Measurements from ENCODE around the gene LPAR4.
A peak's percentile ranks its signal among the peaks of the same experiment; 100 is the strongest.

The LPAR4 gene

DNA sequence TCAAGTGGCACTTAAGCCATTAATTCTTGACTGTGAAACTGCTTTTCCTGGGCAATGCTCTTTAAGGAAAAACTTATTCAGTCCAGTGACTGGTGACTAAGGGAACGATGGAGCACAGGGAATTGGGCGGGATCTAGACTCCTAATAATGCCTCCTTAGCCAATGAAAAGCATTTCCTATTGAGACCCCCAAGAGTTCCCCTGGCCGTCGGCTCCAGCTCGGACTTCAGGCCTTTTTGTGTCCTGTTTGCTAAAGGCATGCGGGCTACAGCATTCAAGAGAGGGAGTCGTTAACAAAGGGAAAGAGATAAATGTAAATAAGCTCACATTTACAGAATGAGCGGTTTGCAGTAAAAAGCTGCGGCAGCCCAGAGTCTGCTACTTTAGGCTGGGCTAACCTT lies at the start of gene LPAR4:
Gene LPAR4 (plus strand): TSS at position 232 of the 400 bp plus-strand sequence. CDS start 7,150 bp downstream, outside the sequence.
- Mint-ChIP-seq H3K4me3 (no peak within 1 kb of the TSS), H3K27ac (ENCODE audit: low read depth) (no peak within 1 kb of the TSS), H3K4me1 (no peaks in the 10 kb centered on the region), H3K36me3 (ENCODE audit: insufficient read depth) (no peaks in the 10 kb centered on the region), H3K9me3 (no peaks in the 10 kb centered on the region), H3K27me3 (no peaks in the 10 kb centered on the region)
- DNase-seq (ENCODE audit: low spot score in 2 of 2) = no peak
- no peak for ATAC-seq (replicated peaks; ENCODE audit: extremely low read depth, poor library complexity, severe bottlenecking)

DNA sequence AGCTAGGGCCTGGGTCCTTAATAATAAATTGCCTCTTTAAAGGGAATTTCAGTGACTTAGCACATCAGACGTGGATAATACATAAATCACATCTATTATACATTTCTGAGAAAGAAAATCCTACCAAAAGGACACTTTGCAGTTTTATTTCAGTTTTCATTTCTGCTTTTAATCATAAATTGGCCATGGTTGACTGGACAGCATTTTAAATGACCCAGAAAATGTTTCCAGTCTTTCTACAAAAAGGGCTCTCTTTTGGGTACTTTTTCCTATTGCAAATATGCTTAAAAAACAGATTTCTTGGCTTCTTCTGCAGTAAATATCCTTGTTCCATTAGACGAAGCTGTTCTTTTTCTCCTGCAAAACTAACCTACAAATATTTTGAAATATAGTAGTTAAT lies 41.4 kb upstream of the LPAR4 start:
- no peak overlapping the region for H3K27ac Mint-ChIP-seq (ENCODE audit: low read depth)
- H3K9me3 Mint-ChIP-seq = no peaks in the 10 kb centered on the region
- no peaks in the 10 kb centered on the region for H3K27me3 Mint-ChIP-seq
- no peaks in the 10 kb centered on the region for H3K36me3 Mint-ChIP-seq (ENCODE audit: insufficient read depth)
- H3K4me3 Mint-ChIP-seq = no peak overlapping the region
- ATAC-seq (replicated peaks; ENCODE audit: extremely low read depth, poor library complexity, severe bottlenecking) (no peak), DNase-seq (ENCODE audit: low spot score in 2 of 2) (no peak)
- no peaks in the 10 kb centered on the region for H3K4me1 Mint-ChIP-seq

- no peak for DNase-seq (ENCODE audit: low spot score in 2 of 2)
- H3K27ac Mint-ChIP-seq (ENCODE audit: low read depth) = peak overlapping the region; percentile 16
Observed at GRCh38 chrX:78708262-78708661, 39.3 kb upstream of the LPAR4 start.

DNA sequence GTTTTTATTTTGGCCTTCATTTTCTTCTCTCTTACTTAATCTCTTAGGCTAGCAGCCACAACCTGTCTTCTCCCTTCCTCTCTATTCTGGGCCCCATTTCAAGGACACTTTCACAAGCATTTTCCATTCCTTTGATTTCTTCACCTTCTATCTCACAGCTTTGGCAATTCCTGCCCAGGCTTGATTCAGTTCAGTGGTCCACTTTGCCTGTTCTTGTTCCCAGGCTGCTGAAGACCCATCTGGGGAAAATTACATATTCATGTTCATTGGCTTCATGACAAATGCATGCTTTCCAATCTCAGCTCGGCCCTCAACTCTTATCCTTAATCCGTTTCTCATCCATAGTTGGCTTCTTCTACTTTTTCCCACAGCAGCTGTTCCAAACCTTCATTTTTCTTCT lies 38.7 kb upstream of the LPAR4 start:
- ATAC-seq (replicated peaks; ENCODE audit: extremely low read depth, poor library complexity, severe bottlenecking) = no peak

More at GRCh38 chrX:78708262-78708661, 39.3 kb upstream of the LPAR4 start:
- no peak overlapping the region for H3K4me3 Mint-ChIP-seq
- no peaks in the 10 kb centered on the region for H3K9me3 Mint-ChIP-seq
- no peak for ATAC-seq (replicated peaks; ENCODE audit: extremely low read depth, poor library complexity, severe bottlenecking)
- H3K36me3 Mint-ChIP-seq (ENCODE audit: insufficient read depth) = no peaks in the 10 kb centered on the region
- H3K4me1 Mint-ChIP-seq = no peaks in the 10 kb centered on the region
- H3K27me3 Mint-ChIP-seq = no peaks in the 10 kb centered on the region

DNA sequence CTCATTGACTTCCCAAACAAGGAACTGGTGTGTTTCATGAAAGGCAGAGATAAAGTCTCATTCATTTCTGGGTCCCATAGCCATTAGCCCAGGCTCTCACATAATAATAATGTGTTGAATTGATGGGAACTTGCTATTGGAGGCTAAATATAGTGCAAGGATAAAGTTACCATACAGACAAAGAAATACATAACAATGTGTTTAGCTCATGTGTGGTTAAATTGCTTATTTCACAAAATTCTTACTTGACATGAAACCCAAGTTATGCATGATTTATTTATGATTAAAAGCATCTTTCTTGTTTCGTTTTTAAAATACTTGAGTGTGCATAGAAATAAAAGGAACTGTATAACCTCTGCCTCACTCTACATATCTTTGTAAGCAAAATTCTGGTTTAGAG lies 37.3 kb upstream of the LPAR4 start:
- Mint-ChIP-seq H3K36me3 (ENCODE audit: insufficient read depth) (no peaks in the 10 kb centered on the region), H3K4me3 (no peak overlapping the region), H3K4me1 (no peaks in the 10 kb centered on the region), H3K27ac (ENCODE audit: low read depth) (no peak overlapping the region), H3K27me3 (no peaks in the 10 kb centered on the region), H3K9me3 (no peaks in the 10 kb centered on the region)
- no peak for DNase-seq (ENCODE audit: low spot score in 2 of 2)
- no peak for ATAC-seq (replicated peaks; ENCODE audit: extremely low read depth, poor library complexity, severe bottlenecking)

More for the DNA sequence above, 38.7 kb upstream of the LPAR4 start:
- H3K4me3 Mint-ChIP-seq = no peak overlapping the region
- no peaks in the 10 kb centered on the region for H3K4me1 Mint-ChIP-seq
- no peak for DNase-seq (ENCODE audit: low spot score in 2 of 2)
- H3K27me3 Mint-ChIP-seq = no peaks in the 10 kb centered on the region
- H3K9me3 Mint-ChIP-seq = no peaks in the 10 kb centered on the region
- H3K36me3 Mint-ChIP-seq (ENCODE audit: insufficient read depth) = no peaks in the 10 kb centered on the region
- H3K27ac Mint-ChIP-seq (ENCODE audit: low read depth) = peak overlapping the region; percentile 16

DNA sequence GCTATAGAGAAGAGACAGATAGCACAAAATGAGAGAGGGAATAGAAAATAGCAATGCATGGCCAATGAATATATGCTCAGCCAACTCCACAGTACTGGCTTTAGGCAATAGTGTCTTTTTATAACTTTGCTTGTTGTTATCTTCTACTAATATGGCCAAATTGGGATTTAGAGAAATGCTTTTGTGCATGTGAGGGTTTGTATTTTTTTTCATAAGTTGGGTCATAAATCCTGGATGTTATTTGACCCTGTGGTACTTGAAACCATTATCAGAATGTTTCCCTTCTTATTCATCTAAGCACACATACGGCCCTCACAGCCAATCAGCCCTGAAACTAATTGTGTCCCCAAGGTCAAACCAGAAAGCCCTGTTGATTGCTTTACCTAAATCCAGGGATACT lies 35.2 kb upstream of the LPAR4 start:
- ATAC-seq (replicated peaks; ENCODE audit: extremely low read depth, poor library complexity, severe bottlenecking) = no peak
- H3K27me3 Mint-ChIP-seq = no peaks in the 10 kb centered on the region

GRCh38 chrX:78725287-78725686 lies 22.2 kb upstream of the LPAR4 start:
- Mint-ChIP-seq H3K27me3 (no peaks in the 10 kb centered on the region), H3K27ac (ENCODE audit: low read depth) (no peak overlapping the region), H3K36me3 (ENCODE audit: insufficient read depth) (no peaks in the 10 kb centered on the region), H3K9me3 (no peaks in the 10 kb centered on the region), H3K4me1 (no peaks in the 10 kb centered on the region), H3K4me3 (no peak overlapping the region)
- ATAC-seq (replicated peaks; ENCODE audit: extremely low read depth, poor library complexity, severe bottlenecking) (no peak), DNase-seq (ENCODE audit: low spot score in 2 of 2) (no peak)

More for the DNA sequence above, 35.2 kb upstream of the LPAR4 start:
- no peaks in the 10 kb centered on the region for H3K36me3 Mint-ChIP-seq (ENCODE audit: insufficient read depth)
- no peak overlapping the region for H3K27ac Mint-ChIP-seq (ENCODE audit: low read depth)
- no peak for DNase-seq (ENCODE audit: low spot score in 2 of 2)
- no peaks in the 10 kb centered on the region for H3K9me3 Mint-ChIP-seq
- no peak overlapping the region for H3K4me3 Mint-ChIP-seq
- H3K4me1 Mint-ChIP-seq = no peaks in the 10 kb centered on the region

GRCh38 chrX:78746496-78746895 lies 1.0 kb upstream of the LPAR4 start:
- no peak overlapping the region for H3K27ac Mint-ChIP-seq (ENCODE audit: low read depth)
- H3K4me1 Mint-ChIP-seq = no peaks in the 10 kb centered on the region
- H3K9me3 Mint-ChIP-seq = no peaks in the 10 kb centered on the region
- no peak overlapping the region for H3K4me3 Mint-ChIP-seq
- ATAC-seq (replicated peaks; ENCODE audit: extremely low read depth, poor library complexity, severe bottlenecking) (no peak), DNase-seq (ENCODE audit: low spot score in 2 of 2) (no peak)
- no peaks in the 10 kb centered on the region for H3K36me3 Mint-ChIP-seq (ENCODE audit: insufficient read depth)
- no peaks in the 10 kb centered on the region for H3K27me3 Mint-ChIP-seq

- Mint-ChIP-seq H3K27me3 (no peaks in the 10 kb centered on the region), H3K36me3 (ENCODE audit: insufficient read depth) (no peaks in the 10 kb centered on the region), H3K4me1 (no peaks in the 10 kb centered on the region), H3K4me3 (no peak overlapping the region), H3K9me3 (no peaks in the 10 kb centered on the region), H3K27ac (ENCODE audit: low read depth) (no peak overlapping the region)
- DNase-seq (ENCODE audit: low spot score in 2 of 2) = no peak
- no peak for ATAC-seq (replicated peaks; ENCODE audit: extremely low read depth, poor library complexity, severe bottlenecking)
Observed at GRCh38 chrX:78747971-78748370, 451 bp downstream of the LPAR4 start.

GRCh38 chrX:78748846-78749245 lies 1.3 kb downstream of the LPAR4 start:
- H3K27me3 Mint-ChIP-seq = no peaks in the 10 kb centered on the region

GRCh38 chrX:78753571-78753970 lies 6.1 kb downstream of the LPAR4 start:
- Mint-ChIP-seq H3K9me3 (no peaks in the 10 kb centered on the region), H3K4me3 (no peak overlapping the region), H3K27me3 (no peaks in the 10 kb centered on the region), H3K27ac (ENCODE audit: low read depth) (no peak overlapping the region), H3K36me3 (ENCODE audit: insufficient read depth) (no peaks in the 10 kb centered on the region), H3K4me1 (no peaks in the 10 kb centered on the region)
- ATAC-seq (replicated peaks; ENCODE audit: extremely low read depth, poor library complexity, severe bottlenecking) = no peak
- no peak for DNase-seq (ENCODE audit: low spot score in 2 of 2)

More at GRCh38 chrX:78748846-78749245, 1.3 kb downstream of the LPAR4 start:
- no peaks in the 10 kb centered on the region for H3K4me1 Mint-ChIP-seq
- H3K4me3 Mint-ChIP-seq = no peak overlapping the region
- ATAC-seq (replicated peaks; ENCODE audit: extremely low read depth, poor library complexity, severe bottlenecking) = no peak
- H3K9me3 Mint-ChIP-seq = no peaks in the 10 kb centered on the region
- no peak for DNase-seq (ENCODE audit: low spot score in 2 of 2)
- no peaks in the 10 kb centered on the region for H3K36me3 Mint-ChIP-seq (ENCODE audit: insufficient read depth)
- H3K27ac Mint-ChIP-seq (ENCODE audit: low read depth) = no peak overlapping the region

DNA sequence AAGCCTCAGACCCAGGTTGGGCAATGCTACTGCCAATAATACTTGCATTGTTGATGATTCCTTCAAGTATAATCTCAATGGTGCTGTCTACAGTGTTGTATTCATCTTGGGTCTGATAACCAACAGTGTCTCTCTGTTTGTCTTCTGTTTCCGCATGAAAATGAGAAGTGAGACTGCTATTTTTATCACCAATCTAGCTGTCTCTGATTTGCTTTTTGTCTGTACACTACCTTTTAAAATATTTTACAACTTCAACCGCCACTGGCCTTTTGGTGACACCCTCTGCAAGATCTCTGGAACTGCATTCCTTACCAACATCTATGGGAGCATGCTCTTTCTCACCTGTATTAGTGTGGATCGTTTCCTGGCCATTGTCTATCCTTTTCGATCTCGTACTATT lies 7.4 kb downstream of the LPAR4 start:
- Mint-ChIP-seq H3K36me3 (ENCODE audit: insufficient read depth) (no peaks in the 10 kb centered on the region), H3K27ac (ENCODE audit: low read depth) (no peak overlapping the region), H3K4me3 (no peak overlapping the region), H3K4me1 (no peaks in the 10 kb centered on the region), H3K9me3 (no peaks in the 10 kb centered on the region), H3K27me3 (no peaks in the 10 kb centered on the region)
- no peak for ATAC-seq (replicated peaks; ENCODE audit: extremely low read depth, poor library complexity, severe bottlenecking)
- DNase-seq (ENCODE audit: low spot score in 2 of 2) = no peak

DNA sequence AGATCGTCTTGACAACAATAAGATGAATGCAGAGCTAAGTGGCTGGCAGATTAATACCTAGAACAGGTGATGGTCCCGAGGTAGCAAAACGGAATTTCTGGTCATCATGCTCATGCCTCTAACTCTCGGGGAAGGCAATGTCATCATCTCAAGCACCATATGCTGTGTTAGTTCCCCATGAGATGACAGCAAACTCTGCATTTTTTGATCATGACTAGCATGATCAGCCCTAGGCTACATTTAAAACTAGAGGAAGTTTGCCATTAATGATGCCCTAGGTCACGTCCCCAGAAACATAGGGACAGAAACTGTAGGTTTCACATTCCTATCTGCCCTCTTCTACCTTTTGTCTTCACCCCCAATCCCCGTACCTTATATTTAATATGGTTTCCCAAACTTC lies 11.6 kb downstream of the LPAR4 start:
- H3K4me3 Mint-ChIP-seq = no peak overlapping the region
- no peak overlapping the region for H3K27ac Mint-ChIP-seq (ENCODE audit: low read depth)
- H3K27me3 Mint-ChIP-seq = no peaks in the 10 kb centered on the region
- H3K36me3 Mint-ChIP-seq (ENCODE audit: insufficient read depth) = no peaks in the 10 kb centered on the region
- DNase-seq (ENCODE audit: low spot score in 2 of 2) (no peak), ATAC-seq (replicated peaks; ENCODE audit: extremely low read depth, poor library complexity, severe bottlenecking) (no peak)
- no peaks in the 10 kb centered on the region for H3K9me3 Mint-ChIP-seq
- H3K4me1 Mint-ChIP-seq = no peaks in the 10 kb centered on the region

Data from central memory CD8-positive, alpha-beta T cell (primary cell).